Limb (tissue), 2 donors: ENCODE data around the gene NEB.
"Not testable (repeated sequence)": the region's sequence is repeated elsewhere in the genome, so short reads cannot be mapped to it uniquely, and the experiment has no call there.

Experiments used
- DNase-seq, 2 donors: peaks; one replicate each; pipeline ENCODE4 v3.0.0-alpha.2; 2016; ENCODE audit errors: extremely low spot score in 2 of 2

The NEB gene

DNA sequence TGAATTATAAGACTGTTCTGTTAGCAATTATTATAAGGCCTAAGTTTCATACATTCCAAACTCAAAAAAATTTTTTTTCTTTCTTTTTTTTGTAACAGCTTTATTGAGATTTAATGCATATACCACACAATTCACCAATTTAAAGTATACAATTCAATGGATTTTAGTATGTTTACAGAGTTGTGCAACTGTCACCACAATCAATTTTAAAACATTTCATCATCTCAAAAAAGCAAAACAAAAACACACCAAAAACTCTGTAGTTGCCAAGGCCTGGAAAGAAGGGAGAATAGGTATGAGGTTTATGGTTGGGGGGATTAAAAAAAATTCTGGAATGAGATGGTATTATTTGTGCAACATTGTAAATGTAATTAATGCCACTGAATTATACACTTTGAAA, 36.1 kb downstream of the NEB start:
- not testable (repeated sequence) for DNase-seq

DNA sequence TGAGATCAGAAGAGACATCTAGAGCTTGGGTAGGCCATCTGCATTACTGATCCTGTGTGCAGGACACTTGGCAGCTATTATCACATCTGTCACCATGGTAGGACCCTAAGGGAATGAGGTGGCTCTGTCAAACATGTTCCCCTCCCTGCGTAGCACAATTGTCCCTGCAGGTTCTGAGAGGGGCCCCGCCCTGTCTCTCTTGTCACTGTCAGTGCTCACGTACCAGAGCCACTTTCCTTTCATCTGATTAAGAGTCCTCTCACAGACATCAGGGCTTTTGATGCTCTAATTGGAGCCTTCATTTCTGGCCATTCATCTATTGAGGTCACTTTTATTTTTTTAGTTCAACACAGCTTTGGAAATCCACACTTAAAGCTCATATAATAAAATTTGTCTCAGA, 38.5 kb downstream of the NEB start:
- DNase-seq, result no peak

DNA sequence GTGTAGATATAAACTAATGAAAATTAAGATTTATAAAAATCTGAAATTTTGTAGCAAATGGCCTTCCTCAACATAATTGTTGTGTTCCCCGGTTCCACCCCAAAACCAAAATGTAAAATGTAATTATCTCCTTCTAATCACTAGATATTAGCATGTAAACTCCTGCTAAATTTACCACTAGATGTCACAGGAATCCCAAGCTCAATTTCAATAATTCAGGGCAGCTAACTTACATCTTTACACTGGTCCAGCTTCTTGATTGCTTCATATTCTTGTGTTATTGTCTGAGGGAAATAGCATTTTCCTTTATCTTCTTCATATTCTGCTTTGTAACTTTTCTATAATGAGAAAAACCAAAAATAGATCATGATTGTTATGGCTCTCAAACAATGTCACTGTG, 42.6 kb downstream of the NEB start:
- DNase-seq, result no peak

GRCh38 chr2:151688719-151689118, 45.6 kb downstream of the NEB start:
- no peak for DNase-seq

GRCh38 chr2:151682459-151683003, 51.7 kb downstream of the NEB start:
- no peak for DNase-seq

DNA sequence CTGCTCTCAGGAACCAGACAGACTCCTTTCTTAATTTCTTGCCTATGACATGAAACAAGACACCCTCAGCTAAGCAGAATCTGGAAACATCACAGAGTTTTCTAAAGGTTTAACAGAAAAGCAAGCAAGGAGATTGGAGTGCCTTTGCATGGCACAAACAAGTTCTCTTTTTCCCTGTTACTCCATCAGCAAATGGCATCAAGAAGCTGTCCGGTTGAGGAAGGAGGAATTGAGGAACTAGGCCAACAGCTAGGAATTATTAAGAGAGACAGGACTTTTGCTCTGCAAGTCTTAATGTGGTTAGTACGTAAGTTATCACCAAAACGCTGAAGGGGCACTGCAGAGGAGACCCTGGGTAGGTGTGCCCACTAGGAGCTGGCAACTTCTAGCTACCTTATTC, 53.2 kb downstream of the NEB start:
- DNase-seq, result no peak

DNA sequence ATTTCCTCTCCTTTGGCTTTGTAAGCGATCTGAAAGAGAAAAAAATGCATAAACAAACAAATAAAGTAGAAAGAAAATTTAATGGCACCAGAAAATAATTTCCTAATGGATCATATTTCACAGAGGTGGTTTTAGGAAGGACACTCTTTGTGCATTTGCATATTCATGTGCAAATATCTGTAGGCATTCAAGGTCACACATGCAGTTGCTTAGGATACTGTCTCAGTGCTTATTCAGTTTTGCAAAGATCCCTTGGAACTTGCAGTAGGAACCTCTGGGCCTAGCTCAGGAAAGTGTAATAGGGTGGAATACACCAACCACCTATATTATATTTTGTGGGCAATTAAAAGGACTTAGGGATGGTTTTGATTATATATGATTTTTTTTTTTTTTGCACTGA, 54.3 kb downstream of the NEB start:
- no peak for DNase-seq

DNA sequence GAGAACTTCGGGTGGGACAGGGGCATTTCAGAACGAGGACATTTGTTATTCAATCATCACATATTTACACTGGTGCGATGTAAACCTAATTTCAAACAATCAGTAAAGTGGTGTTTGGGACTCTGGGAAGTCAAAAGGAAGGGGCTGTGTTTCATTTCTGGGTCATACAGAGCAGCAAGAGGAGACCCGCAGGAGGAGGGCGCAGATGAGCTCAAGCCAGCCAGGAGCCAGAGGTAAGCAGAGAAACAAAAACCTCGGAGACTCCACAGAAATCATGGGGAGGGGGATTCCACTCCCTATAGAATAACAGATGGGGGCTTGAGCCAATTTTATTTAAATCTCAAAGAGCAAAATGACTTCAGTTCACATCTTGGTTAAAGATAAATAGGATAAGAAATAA, 55.4 kb downstream of the NEB start:
- DNase-seq, result no peak

DNA sequence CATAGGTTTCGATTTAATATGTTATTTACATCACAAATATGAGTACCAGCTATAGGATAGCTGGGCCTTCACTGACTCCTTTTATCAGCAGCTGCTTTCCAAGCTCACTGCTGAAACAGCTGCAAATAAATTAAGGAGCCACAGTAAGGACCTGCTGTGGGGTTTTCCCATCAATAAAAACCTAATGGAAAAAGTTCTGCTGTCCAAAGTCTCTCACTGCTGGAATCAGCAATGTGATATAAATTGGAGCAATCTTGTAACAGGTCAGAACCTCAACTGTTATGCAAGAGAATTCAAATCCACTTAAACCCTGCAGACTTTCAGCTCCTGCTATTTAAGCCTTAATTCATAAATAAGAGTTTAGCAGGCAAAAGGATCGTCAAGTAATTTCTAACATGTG, 61.3 kb downstream of the NEB start:
- peak in 1 of 2 donors; percentile 12 for DNase-seq

DNA sequence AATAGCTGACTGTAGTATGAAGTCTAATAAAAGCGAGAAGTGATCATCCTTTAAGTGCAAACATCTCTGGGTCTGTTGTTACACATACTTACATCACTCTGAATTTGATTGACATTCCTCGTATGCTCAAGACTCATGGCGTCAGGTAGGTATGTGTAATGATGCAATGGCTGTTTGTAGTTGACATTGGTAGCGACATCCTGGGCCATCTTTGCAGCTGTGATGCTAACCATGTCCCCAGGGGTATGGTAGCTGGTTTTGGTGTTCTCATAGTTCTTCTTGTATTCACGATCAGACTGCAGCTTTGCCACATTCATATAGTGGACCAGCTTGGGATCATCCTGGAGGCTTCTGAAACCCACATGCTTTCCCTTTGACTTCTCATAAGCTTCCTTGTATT, 62.0 kb downstream of the NEB start:
- no peak for DNase-seq

DNA sequence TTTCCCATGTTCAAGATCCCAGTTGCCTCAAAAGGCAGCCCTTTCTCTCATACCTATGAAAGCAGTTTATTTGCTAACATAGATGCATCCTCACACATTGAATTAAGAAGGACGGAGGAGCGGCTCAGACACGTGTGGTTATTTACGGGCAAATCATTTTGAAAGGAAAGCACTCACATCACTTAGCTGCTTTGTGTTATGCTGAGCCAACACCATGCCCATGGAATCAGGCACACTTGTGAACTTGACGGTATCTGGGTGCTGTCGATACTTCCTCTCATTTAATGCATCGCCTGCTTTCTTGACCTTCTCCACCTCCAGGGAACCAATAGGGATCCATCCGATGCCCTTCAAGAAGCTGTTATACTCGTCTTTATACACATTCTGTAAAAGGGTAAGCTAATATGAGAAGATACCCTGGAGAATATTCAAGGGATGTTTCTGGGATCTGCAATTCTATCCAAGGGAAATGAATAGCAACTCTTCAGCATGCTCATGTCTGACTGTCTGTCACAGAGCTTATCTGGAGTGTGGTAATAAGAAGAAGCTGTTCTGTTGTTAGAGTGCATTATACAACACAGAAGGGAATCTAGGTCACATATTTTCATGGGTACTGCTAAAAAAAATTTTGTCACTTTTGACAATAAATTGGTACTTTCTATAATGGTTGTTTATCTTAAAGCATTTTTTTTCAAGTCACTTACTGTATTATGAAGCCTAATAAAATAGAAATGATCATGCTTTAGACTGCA, 63.3 kb downstream of the NEB start:
- DNase-seq, result no peak

GRCh38 chr2:151670346-151670745, 63.9 kb downstream of the NEB start:
- no peak for DNase-seq

GRCh38 chr2:151669585-151670081, 64.6 kb downstream of the NEB start:
- no peak for DNase-seq

- no peak for DNase-seq
Observed at GRCh38 chr2:151668737-151669136, 65.5 kb downstream of the NEB start.

DNA sequence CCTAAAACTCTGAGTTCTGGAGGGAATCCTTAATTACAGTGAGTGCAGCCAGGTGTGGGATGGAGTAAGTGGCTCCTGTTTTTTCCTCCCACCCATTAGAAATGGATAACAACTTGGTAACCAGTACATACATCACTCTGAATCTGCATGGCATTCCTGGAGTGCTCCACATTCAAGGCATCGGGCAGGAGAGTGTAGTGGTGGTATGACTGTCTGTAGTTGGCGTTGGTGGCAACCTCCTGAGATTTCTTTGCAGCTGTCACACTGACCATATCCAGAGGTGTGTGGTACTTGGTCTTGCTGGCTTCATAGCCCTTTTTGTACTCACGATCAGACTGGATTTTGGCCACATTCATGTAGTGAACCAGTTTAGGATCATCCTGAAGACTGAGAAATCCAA, 68.3 kb downstream of the NEB start:
- DNase-seq, result no peak

DNA sequence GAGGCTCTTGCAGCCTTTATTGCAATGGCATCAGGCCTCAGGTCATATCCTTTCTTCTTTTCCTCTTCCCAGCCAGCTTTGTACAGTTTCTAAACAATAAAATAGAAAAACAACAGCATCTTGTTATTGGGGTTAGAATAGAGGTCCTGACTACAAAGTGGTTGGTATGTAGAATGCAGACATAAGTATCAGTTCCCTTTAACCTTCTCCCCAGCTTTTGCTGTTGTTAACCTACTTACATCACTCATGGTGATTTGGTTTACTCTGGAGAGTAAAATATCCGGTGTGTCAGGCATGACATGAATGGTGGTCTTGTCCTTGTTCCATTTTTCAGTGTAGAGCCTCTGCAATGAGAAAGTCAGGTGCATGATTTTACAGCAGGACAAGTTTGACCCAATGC, 69.8 kb downstream of the NEB start:
- DNase-seq, result no peak

DNA sequence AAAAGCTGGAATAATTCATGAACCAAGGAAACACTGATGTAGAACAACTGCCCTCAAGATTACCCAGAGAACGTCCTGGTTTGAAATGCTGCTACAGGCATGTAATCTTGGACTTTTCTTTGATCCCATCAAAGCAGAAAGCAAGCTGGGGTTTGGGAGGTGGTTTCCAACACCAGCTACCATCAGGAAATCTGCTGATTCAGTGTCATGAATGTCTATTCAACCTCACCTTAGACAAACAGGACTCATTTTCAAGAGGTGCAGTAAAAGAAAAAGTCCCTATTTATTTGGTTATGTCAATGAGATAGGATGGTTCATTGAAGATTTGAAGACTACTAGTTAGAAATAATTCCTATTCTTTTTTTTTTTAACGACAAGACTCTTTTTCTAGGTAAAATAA, 72.7 kb downstream of the NEB start:
- DNase-seq, result no peak

DNA sequence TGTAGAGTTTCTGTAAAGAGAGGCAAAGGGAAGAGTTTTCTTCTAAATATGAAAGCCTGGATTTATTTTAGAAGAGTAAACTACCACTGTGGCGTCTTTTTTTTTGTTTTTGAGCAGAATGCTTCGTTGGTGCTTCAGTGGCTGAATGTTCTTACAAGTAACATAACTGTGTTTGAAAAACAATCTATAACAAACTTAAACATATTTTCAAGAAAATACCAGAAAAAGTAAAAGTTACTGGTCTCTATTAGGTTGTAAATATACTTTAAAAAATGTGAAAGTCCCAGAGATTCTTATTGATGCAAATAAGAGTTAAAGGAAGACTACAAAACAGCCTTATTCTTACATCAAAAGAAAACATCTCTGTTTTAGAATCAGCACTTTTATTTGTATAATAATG, 76.2 kb downstream of the NEB start:
- DNase-seq, result no peak

DNA sequence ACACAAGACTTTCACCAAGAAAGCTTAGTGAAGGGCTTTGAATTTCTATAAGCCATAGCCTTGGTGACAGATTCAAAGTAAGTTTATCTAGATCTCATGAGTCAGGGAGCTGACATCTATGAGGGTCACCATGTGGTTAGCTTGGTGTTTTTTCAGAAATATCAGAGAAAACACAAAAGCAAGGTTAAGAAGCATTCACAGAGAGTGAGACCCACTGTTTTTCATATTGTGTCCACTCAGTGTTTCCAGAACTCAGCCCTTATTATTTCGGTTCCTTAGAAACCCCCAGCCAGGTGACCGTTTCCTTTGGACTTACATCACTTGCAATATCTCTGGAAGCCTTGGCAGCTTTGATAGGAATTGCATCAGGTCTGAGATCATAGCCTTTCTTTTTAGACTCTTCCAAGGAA, 76.6 kb downstream of the NEB start:
- DNase-seq, result no peak

DNA sequence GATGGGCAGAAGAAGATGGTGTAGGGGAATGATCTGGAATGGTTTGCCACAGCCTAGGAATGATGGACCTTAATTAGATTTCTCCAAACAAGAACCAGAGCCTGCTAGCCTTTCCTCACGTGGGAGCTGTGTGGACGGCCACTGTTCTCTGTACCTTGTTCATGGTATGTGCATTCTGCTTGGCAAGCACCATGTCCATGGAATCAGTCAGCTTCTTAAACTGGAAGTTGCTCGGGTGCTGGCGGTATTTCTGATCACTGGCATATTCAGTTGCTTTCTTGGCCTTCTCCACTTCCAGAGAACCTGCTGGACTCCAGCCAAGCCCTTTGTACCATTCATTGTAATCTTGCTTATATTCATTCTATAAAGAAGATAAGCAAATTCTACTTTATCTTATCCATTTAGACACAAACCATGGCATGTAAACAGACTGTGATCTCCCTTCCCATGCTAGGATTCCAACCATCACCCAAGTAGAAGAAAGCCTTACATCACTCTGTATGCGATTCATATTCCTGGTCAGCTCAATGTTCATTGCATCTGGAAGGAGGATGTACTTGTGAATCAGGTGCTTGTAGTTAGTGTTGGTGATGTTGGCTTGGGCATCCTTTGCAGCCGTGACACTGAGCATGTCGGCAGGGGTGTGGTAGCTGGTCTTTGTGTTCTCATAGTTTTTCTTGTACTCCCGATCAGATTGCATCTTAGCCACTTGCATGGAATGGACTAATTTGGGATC, 78.4 kb downstream of the NEB start:
- DNase-seq, result no peak

GRCh38 chr2:151654891-151655290, 79.4 kb downstream of the NEB start:
- no peak for DNase-seq

DNA sequence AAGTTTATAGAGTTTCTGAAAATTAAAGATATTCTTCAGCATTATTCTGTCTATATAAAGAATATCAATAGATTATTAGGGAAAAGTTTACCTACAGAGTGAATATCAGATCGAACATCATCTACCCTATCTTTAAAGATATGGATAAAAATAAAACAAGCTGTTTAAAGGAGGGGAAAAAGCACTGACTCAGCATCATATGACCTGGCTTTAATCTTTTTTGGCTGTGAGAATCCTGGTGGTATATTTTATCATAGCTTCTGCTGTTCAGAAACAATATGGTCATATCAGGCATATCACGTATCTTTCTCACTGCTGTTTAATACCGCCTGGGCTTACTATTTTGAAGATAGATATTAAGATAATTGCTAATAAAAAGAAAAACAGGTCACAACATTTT, 80.2 kb downstream of the NEB start:
- no peak for DNase-seq

DNA sequence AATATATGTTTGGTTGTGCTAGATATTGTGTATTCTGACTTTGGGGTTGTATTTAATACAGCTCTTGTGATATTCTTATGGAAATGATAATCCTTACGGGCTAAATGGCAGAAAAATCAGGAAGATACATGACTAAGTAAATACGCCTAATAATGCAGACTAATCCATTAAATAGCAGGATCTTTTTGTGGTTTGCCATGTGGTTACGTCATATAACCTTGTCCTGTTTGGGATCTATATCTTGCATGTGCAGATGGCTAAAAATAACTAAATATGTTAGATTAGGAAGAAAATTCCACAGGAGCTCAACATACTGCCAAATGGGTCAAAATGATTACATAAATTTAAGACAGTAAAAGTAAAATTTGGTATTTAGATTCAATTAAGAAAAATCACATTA, 83.0 kb downstream of the NEB start:
- DNase-seq, result no peak
